HepG2 (cell line): ENCODE data around the gene SH2D2A. TPM values are rescaled to one million over a fixed set of nuclear protein-coding genes. Genes with fewer than 3 reads are reported as not detected.
A peak's percentile ranks its signal among the peaks of the same experiment; 100 is the strongest.

Experiments used
- ATAC-seq: fragments of 200-7000 bp; cut with Tn5 transposase; 3 replicates; pipeline ENCODE4 v1.9.1; 2020; ENCODE audit warnings: mild to moderate bottlenecking, moderate library complexity
- BruUV-seq: library from RNA; stranded (reverse); fragments of 400-500 nt; replicated peaks from 2 replicates; lab custom pipeline; 2021; lab: Mats Ljungman, UMichigan
- CTCF ChIA-PET: fragments of 300-600 bp; formaldehyde crosslinking; extraction: SDS; loops from one replicate; lab custom pipeline; 2021; ENCODE audit warnings: low total read pairs, inconsistent platforms, low intra/inter-chr PET ratio; lab: Yijun Ruan, JAX
- POLR2A ChIA-PET: fragments of 350-600 bp; sonication (Branson Sonifier 250); formaldehyde crosslinking; loops from one replicate; lab custom pipeline; 2020; ENCODE audit warnings: antibody characterized with exemption, inconsistent platforms; lab: Yijun Ruan, JAX
- DNase-seq: peaks from one replicate; pipeline ENCODE4 v3.0.0-alpha.2; 2015; ENCODE audit warnings: low spot score
- FAIRE-seq: peaks from 3 replicates; lab custom pipeline; 2011; peaks lifted over from hg19 to GRCh38; lab: Jason Lieb, UNC
- H2AFZ ChIP-seq: one replicate; pipeline ENCODE4 v1.6.1; 2011; ENCODE audit warnings: low read length, inconsistent platforms
- H3K27ac ChIP-seq: fragments of 300-600 bp; 3 replicates; pipeline ENCODE4 v1.8.0; 2011; ENCODE audit warnings: mixed run types, mild to moderate bottlenecking, mixed read lengths, low read length, inconsistent platforms; ENCODE audit not compliant: insufficient read depth; ENCODE audit errors: extremely low read length
- H3K27me3 ChIP-seq, 2 experiments: fragments of 200-600 bp in 1 of 2; 2 replicates in 1 of 2; 3 replicates in 1 of 2; pipeline versions ENCODE4 v1.6.0 to v1.8.0; 2011; ENCODE audit warnings: low read length in 2 of 2, mild to moderate bottlenecking in 2 of 2, moderate library complexity in 2 of 2, inconsistent platforms in 1 of 2; ENCODE audit not compliant: insufficient read depth in 2 of 2, control insufficient read depth in 1 of 2
- H3K36me3 ChIP-seq, 2 experiments: fragments of 200-600 bp in 1 of 2; replicated peaks in 1 of 2; 2 replicates in 1 of 2; 3 replicates in 1 of 2; pipeline versions ENCODE4 v1.5.1 to v1.8.0; 2011; ENCODE audit warnings: low read length in 2 of 2, inconsistent platforms in 1 of 2; ENCODE audit not compliant: insufficient read depth in 2 of 2, control insufficient read depth in 1 of 2
- H3K4me1 ChIP-seq: 2 replicates; pipeline ENCODE4 v1.5.1; 2012; ENCODE audit warnings: low read length, inconsistent platforms; ENCODE audit not compliant: insufficient read depth
- H3K4me2 ChIP-seq: 2 replicates; pipeline ENCODE4 v1.6.0; 2011; ENCODE audit warnings: low read depth, low read length, inconsistent platforms
- H3K4me3 ChIP-seq, 3 experiments: fragments of 200-600 bp in 1 of 3; sonication (generic), shearing (Covaris generic) in 1 of 3; replicated peaks in 1 of 3; 2 replicates each; pipeline ENCODE4 v1.5.1; 2011 to 2016; ENCODE audit warnings: low read length in 3 of 3, inconsistent platforms in 2 of 3, low read depth in 2 of 3, mild to moderate bottlenecking in 2 of 3, control low read depth in 1 of 3, mixed read lengths in 1 of 3; ENCODE audit not compliant: insufficient read depth in 1 of 3
- H3K79me2 ChIP-seq: one replicate; pipeline ENCODE4 v1.6.1; 2011; ENCODE audit warnings: low read length, inconsistent platforms; ENCODE audit not compliant: insufficient read depth
- H3K9ac ChIP-seq: 2 replicates; pipeline ENCODE4 v1.6.0; 2011; ENCODE audit warnings: mild to moderate bottlenecking, low read depth, low read length, inconsistent platforms; ENCODE audit not compliant: insufficient read depth
- H3K9me3 ChIP-seq: 2 replicates; pipeline ENCODE4 v1.5.1; 2012; ENCODE audit warnings: mild to moderate bottlenecking, low read length
- H4K20me1 ChIP-seq: 2 replicates; pipeline ENCODE4 v1.6.0; 2011; ENCODE audit warnings: inconsistent platforms, mild to moderate bottlenecking, low read length, moderate library complexity; ENCODE audit not compliant: insufficient read depth
- PRDM15 ChIP-seq: sonication (generic); formaldehyde crosslinking; IDR thresholded peaks from 2 replicates; pipeline ENCODE4 v1.4.0; 2020; ENCODE audit warnings: missing genetic modification reagents
- ZNF337 ChIP-seq: sonication (generic); formaldehyde crosslinking; IDR thresholded peaks from 2 replicates; pipeline ENCODE4 v1.5.1; 2020; ENCODE audit warnings: missing genetic modification reagents, low read depth, mild to moderate bottlenecking, borderline replicate concordance
- WGBS: methylation state at CpG from one replicate; pipeline ENCODE4 v1.1.6; 2017; ENCODE audit warnings: low lambda C conversion rate; 5-methylcytosine and 5-hydroxymethylcytosine counted together
- in situ Hi-C: cut with HindIII; loops from 2 replicates; pipeline ENCODE4 v1.10.0; 2017; ENCODE audit warnings: low pct_unique_long_range_greater_than_20kb; ENCODE audit not compliant: extremely low pct_ligation_motif_present
- intact Hi-C: fragments of 100-400 bp; cut with micrococcal nuclease; formaldehyde crosslinking; loops from one replicate; pipeline ENCODE4 v1.10.0; 2022; ENCODE audit not compliant: unreplicated experiment
- polyA plus RNA-seq, 8 experiments: library from polyadenylated mRNA; depleted of rRNA in 3 of 8; stranded (reverse) in 7 of 8; unstranded in 1 of 8; fragments of >200 nt; fragmentation: Illumina TruSeq in 4 of 8; extraction: Trizol in 4 of 8; gene quantifications; 2 replicates each; pipeline versions ENCODE4 v1.2.1 to v1.2.3, GENCODE V29; 2011 to 2016; ENCODE audit warnings: low read depth in 4 of 8, missing spikeins in 1 of 8, mixed read lengths in 1 of 8; ENCODE audit not compliant: insufficient read depth in 1 of 8
- total RNA-seq, 5 experiments: library from RNA; depleted of rRNA; stranded (reverse); fragments of >200 nt; fragmentation: Illumina TruSeq; extraction: Trizol; gene quantifications; 2 replicates each; pipeline ENCODE4 v1.2.3, GENCODE V29; 2016; ENCODE audit warnings: low read depth in 1 of 5
- TF ChIP-seq, protein P1 (sequence below): sonication (generic); formaldehyde crosslinking; IDR thresholded peaks from 2 replicates; pipeline ENCODE4 v1.5.1; 2020; ENCODE audit warnings: mild to moderate bottlenecking, missing genetic modification reagents, moderate library complexity

Gene SH2D2A
- total and polyA plus RNA-seq, 2 of the 13 experiments (the other 11 are each of a cell fraction or from before 2014, with no cell fraction given), result 0.57 to 0.73 TPM

DNA sequence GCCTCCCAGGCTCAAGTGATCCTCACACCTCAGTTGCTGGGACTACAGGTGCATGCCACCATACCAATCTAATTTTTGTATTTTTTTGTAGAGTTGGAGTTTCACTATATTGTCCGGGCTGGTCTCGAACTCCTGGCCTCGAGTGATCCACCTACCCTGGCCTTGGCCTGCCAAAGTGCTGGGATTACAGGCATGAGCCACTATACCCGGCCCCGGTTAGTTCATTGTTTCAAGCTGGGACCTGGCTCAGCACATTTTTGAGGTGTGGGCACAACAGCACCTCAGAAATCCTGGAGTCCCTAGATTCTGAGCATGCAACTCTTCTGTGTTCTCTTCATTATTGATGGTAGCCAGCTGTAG lies 21.3 kb downstream of the SH2D2A start:
- ATAC-seq, result no peak
- no peaks in the 10 kb centered on the region for H3K79me2 ChIP-seq
- no peaks in the 10 kb centered on the region for H3K27me3 ChIP-seq
- in situ Hi-C loops (loop anchor here (5.0 kb wide), 1 partner anchor 67 kb away; the partner anchor contains the start of gene NTRK1), intact Hi-C loops (loop anchor here (10.0 kb wide), 1 partner anchor 69 kb away; the partner anchor contains the start of gene NTRK1)
- peak overlapping the region; percentile 64 for H3K27ac ChIP-seq
- H3K9me3 ChIP-seq, result no peaks in the 10 kb centered on the region
- H3K4me1 ChIP-seq, result peaks cover 39% of the 10 kb centered on the region
- no peak for FAIRE-seq
- no TSS peak for BruUV-seq
- H3K4me2 ChIP-seq, result peak overlapping the region; percentile 30; the same call in 1 of the 2 replicates
- POLR2A ChIA-PET, result interaction anchor here (0.9 to 1.6 kb wide), 4 partner anchors 24 to 134 kb away, joined by 3 to 7 read pairs (median 4); partner anchors contain the start of gene PRCC
- H4K20me1 ChIP-seq, result no peaks in the 10 kb centered on the region
- no peak for DNase-seq
- H3K9ac ChIP-seq, result no peak overlapping the region
- CTCF ChIA-PET, result interaction anchor here (1.9 kb wide), 1 partner anchor 69 kb away, joined by 6 read pairs; no protein-coding TSS in a partner anchor
- H2AFZ ChIP-seq, result no peak overlapping the region
- WGBS, result 91% methylated on average over 5 of the region's 5 CpGs
- peaks cover 35 to 70% of the 10 kb centered on the region in 2 experiments for H3K36me3 ChIP-seq
- TF ChIP-seq ZNF337 (CRISPR knock-in tag) (0 out of 2 replicates have a peak, but pooled peaks have one; percentile 24), PRDM15 (no peak)
- TF ChIP-seq, protein P1, sequence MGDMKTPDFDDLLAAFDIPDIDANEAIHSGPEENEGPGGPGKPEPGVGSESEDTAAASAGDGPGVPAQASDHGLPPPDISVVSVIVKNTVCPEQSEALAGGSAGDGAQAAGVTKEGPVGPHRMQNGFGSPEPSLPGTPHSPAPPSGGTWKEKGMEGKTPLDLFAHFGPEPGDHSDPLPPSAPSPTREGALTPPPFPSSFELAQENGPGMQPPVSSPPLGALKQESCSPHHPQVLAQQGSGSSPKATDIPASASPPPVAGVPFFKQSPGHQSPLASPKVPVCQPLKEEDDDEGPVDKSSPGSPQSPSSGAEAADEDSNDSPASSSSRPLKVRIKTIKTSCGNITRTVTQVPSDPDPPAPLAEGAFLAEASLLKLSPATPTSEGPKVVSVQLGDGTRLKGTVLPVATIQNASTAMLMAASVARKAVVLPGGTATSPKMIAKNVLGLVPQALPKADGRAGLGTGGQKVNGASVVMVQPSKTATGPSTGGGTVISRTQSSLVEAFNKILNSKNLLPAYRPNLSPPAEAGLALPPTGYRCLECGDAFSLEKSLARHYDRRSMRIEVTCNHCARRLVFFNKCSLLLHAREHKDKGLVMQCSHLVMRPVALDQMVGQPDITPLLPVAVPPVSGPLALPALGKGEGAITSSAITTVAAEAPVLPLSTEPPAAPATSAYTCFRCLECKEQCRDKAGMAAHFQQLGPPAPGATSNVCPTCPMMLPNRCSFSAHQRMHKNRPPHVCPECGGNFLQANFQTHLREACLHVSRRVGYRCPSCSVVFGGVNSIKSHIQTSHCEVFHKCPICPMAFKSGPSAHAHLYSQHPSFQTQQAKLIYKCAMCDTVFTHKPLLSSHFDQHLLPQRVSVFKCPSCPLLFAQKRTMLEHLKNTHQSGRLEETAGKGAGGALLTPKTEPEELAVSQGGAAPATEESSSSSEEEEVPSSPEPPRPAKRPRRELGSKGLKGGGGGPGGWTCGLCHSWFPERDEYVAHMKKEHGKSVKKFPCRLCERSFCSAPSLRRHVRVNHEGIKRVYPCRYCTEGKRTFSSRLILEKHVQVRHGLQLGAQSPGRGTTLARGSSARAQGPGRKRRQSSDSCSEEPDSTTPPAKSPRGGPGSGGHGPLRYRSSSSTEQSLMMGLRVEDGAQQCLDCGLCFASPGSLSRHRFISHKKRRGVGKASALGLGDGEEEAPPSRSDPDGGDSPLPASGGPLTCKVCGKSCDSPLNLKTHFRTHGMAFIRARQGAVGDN (CRISPR knock-in tag), result 0 out of 2 replicates have a peak, but pooled peaks have one; percentile 22
- no peak overlapping the region for H3K4me3 ChIP-seq
